Measurements from ENCODE around the gene SNCA. TPM values are rescaled to one million over a fixed set of nuclear protein-coding genes. Genes with fewer than 3 reads are reported as not detected.
A peak's percentile ranks its signal among the peaks of the same experiment; 100 is the strongest.

The SNCA gene
- total RNA-seq, 6 donors from 2014 or later = 6.3 to 15.4 (median 12.1) TPM

DNA sequence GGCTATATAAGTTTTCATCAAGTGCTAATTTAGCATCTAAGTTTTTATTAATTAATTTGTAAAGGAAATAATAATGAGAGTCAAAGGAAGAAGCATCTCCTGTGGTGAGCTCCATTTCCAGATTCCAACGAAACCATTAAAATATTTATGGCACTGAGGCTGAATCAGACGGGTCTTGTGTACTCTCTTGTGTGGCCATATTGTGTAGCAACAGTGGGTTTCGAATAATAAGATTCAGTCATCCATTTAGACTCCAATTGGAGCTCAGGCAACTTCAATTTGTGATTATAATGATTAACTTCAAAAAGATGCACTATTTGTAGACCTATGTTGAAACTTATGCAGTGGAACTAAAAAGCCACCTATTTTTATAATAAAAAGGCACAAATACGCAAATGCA is 82.4 kb downstream of the SNCA start:
- WGBS, 2 donors = 75 to 84% methylated on average over 4 of the region's 4 CpGs
- TF ChIP-seq EP300 (IDR thresholded peaks at IDR 0.05) (no peak), POLR2A (IDR thresholded peaks at IDR 0.05) (no peak), POLR2AphosphoS5 (IDR thresholded peaks at IDR 0.05) (no peak)
- TF ChIP-seq, protein P1, sequence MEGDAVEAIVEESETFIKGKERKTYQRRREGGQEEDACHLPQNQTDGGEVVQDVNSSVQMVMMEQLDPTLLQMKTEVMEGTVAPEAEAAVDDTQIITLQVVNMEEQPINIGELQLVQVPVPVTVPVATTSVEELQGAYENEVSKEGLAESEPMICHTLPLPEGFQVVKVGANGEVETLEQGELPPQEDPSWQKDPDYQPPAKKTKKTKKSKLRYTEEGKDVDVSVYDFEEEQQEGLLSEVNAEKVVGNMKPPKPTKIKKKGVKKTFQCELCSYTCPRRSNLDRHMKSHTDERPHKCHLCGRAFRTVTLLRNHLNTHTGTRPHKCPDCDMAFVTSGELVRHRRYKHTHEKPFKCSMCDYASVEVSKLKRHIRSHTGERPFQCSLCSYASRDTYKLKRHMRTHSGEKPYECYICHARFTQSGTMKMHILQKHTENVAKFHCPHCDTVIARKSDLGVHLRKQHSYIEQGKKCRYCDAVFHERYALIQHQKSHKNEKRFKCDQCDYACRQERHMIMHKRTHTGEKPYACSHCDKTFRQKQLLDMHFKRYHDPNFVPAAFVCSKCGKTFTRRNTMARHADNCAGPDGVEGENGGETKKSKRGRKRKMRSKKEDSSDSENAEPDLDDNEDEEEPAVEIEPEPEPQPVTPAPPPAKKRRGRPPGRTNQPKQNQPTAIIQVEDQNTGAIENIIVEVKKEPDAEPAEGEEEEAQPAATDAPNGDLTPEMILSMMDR (IDR thresholded peaks at IDR 0.05) = no peak
- no peak overlapping the region for H3K27ac ChIP-seq
- no peaks in the 10 kb centered on the region for H3K9me3 ChIP-seq
- H3K4me3 ChIP-seq = no peak overlapping the region
- H3K36me3 ChIP-seq = no peaks in the 10 kb centered on the region
- DNase-seq (no peak), ATAC-seq (ENCODE audit: low FRiP score in 2 of 2) (no peak)
- H3K4me1 ChIP-seq = no peaks in the 10 kb centered on the region
- no peaks in the 10 kb centered on the region for H3K27me3 ChIP-seq

- ATAC-seq (ENCODE audit: low FRiP score in 2 of 2) (peak in 1 of 2 donors; percentile 47), DNase-seq (no peak)
- Histone ChIP-seq H3K27me3 (no peaks in the 10 kb centered on the region), H3K4me3 (no peak overlapping the region), H3K9me3 (no peaks in the 10 kb centered on the region), H3K36me3 (no peaks in the 10 kb centered on the region), H3K4me1 (no peaks in the 10 kb centered on the region), H3K27ac (peak overlapping the region in 3 of 4 donors; percentile 4 to 63 (median 48))
- 53 to 54% methylated on average over 5 of the region's 5 CpGs for WGBS, 2 donors
- TF ChIP-seq, protein P1 (IDR thresholded peaks at IDR 0.05) = no peak
- TF ChIP-seq POLR2AphosphoS5 (IDR thresholded peaks at IDR 0.05) = peak in 1 of 2 donors; percentile 10
These were observed 83.3 kb downstream of the SNCA start for GRCh38 chr4:89753601-89754066.

DNA sequence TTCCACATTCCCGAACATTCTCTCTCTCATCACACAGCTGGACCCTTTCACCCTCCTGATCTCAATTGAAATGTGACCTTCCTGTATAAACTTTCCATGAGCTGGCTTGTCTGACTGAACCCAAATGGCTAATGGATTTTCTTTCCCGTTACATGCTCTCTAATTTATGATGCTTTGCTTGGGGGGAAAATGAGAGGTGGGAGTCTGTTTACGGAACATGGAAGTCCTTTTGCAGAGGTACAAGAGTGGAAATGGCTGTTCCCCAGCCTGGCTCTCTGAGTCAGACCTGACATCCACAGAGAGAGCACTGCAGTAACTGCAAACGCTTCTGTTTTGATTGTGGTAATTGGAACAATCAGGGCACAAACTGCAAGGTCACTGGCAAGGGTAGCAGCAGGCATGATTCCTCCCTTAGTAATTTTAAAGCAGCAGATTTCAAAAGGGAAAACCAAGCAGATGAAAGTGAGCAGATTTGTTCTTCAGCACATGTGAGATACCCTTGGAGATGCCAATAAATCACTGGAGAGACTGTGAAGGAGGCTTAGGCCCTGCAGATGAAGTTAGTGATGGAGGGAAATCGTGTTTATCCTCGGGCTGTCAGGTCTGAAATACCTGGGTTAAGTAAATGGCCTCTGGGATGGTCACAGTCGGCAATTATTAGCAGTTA is 83.9 kb downstream of the SNCA start:
- Histone ChIP-seq H3K4me1 (no peaks in the 10 kb centered on the region), H3K4me3 (no peak overlapping the region), H3K36me3 (no peaks in the 10 kb centered on the region), H3K27ac (peak overlapping the region in 3 of 4 donors; percentile 4 to 63 (median 48)), H3K9me3 (no peaks in the 10 kb centered on the region), H3K27me3 (no peaks in the 10 kb centered on the region)
- TF ChIP-seq POLR2A (IDR thresholded peaks at IDR 0.05) (no peak), EP300 (IDR thresholded peaks at IDR 0.05) (no peak), POLR2AphosphoS5 (IDR thresholded peaks at IDR 0.05) (no peak)
- TF ChIP-seq, protein P1 (IDR thresholded peaks at IDR 0.05) = no peak
- peak in 1 of 2 donors; percentile 8 for ATAC-seq (ENCODE audit: low FRiP score in 2 of 2)
- no peak for DNase-seq
- 49 to 62% methylated on average over 7 of the region's 7 CpGs for WGBS, 2 donors

GRCh38 chr4:89751416-89751815 is 85.5 kb downstream of the SNCA start:
- no peak for DNase-seq
- Histone ChIP-seq H3K27me3 (no peaks in the 10 kb centered on the region), H3K27ac (no peak overlapping the region), H3K9me3 (no peaks in the 10 kb centered on the region), H3K4me1 (no peaks in the 10 kb centered on the region), H3K36me3 (no peaks in the 10 kb centered on the region), H3K4me3 (no peak overlapping the region)
- 59 to 68% methylated on average over 5 of the region's 5 CpGs for WGBS, 2 donors
- TF ChIP-seq POLR2A (IDR thresholded peaks at IDR 0.05) (no peak), EP300 (IDR thresholded peaks at IDR 0.05) (no peak), POLR2AphosphoS5 (IDR thresholded peaks at IDR 0.05) (no peak)
- TF ChIP-seq, protein P1 (IDR thresholded peaks at IDR 0.05) = no peak
- ATAC-seq (ENCODE audit: low FRiP score in 2 of 2) = no peak

GRCh38 chr4:89746377-89746776 is 90.6 kb downstream of the SNCA start:
- ATAC-seq (ENCODE audit: low FRiP score in 2 of 2) (no peak), DNase-seq (no peak)
- TF ChIP-seq EP300 (IDR thresholded peaks at IDR 0.05) (no peak), POLR2AphosphoS5 (IDR thresholded peaks at IDR 0.05) (no peak), POLR2A (IDR thresholded peaks at IDR 0.05) (no peak)
- TF ChIP-seq, protein P1 (IDR thresholded peaks at IDR 0.05) = no peak
- Histone ChIP-seq H3K9me3 (no peaks in the 10 kb centered on the region), H3K4me1 (no peaks in the 10 kb centered on the region), H3K27ac (no peak overlapping the region), H3K27me3 (no peaks in the 10 kb centered on the region), H3K4me3 (no peak overlapping the region), H3K36me3 (no peaks in the 10 kb centered on the region)
- 78% methylated on average over 1 of the region's 1 CpG for WGBS, 2 donors

Measured in upper lobe of left lung (tissue), 6 donors.